ENCODE measurements around the gene NABP1.

Gene NABP1

DNA sequence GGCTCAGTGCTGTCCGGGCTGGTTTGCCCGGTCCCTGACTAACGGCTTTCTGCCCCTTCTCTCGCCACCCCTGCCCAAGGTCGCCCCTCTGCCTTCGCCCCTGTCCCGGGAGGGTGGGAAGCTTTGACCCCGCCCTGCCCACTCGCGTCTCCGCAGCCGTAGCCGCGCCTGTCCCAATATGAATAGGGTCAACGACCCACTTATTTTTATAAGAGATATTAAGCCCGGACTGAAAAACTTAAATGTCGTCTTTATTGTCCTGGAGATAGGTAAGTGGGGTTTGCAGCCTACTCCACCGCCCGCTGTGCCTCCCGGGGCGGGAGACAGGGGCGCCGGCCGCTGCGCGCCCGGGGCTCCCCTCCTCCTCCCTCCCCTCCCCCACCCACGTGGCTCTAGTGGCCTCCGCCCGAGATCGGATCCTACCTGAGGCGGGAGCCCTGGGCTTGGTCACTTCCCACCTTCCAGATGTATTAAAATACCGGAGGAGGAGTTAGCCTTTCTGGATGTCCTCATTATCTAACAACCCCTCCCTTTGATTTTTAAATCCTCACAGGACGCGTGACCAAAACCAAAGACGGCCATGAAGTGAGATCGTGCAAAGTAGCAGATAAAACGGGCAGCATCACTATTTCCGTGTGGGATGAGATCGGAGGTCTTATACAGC, 633 bp downstream of the NABP1 start:
- in situ Hi-C loops (cut with MboI; ENCODE audit: low sequenced_read_pairs): no loop called here

DNA sequence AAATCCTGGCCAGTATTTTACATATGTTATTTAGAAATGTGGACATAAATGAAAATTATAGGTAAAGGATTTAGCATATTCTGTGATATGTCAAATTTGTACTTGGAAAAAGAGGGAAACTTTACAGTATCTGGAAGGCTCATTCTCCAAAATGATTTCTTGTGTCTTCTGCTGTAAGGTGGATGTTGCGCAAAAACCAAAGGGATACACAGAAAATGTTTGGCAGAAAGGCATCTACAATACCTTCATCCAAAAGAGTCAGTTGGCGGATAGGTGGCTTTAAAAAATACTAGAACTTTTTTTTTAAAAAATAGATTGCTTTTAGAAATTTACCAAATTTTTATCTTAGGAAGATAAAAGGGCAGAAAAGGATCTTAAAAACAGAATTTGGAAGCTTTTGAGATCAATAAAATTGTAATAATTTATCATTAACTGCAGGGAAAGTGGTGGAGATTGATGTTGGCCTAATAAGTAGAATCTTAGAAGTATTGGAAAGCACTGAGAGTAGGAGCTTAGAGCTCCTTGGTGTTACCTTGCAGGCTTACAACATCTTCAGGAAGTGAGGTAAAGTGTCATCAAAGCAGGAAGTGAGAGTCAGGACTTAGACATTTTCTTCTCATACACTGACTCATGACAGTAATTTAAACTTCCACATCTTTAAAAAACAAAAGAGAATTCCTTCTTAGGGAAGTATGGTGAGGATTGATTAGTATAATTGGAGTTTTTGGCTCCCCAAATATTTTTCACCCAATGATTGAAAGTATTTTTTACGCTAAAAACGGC, 2.1 kb downstream of the NABP1 start:
- in situ Hi-C loops (cut with MboI; ENCODE audit: low sequenced_read_pairs): no loop called here

GRCh38 chr2:191680639-191681038, 2.7 kb downstream of the NABP1 start:
- in situ Hi-C loops (cut with MboI; ENCODE audit: low sequenced_read_pairs): no loop called here

DNA sequence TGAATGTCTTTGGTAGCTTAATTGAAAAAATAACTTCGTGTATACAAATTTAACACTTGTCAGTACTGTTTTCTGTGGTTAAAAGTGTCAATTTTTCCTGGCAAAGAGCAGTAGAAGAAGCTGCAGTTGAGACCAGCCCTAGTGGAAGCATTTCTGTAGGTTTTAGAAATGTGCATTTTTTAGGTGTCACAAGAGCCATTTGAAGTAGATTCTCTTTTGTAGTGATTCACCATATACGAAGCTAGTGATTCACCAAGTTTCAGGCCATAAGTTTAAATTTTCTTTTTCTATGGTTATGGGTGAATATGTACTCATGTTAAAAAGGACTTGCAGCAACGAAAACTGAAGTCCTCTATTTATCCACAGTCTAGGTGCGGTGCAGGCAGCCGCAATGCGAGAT, 4.2 kb downstream of the NABP1 start:
- in situ Hi-C loops (cut with MboI; ENCODE audit: low sequenced_read_pairs): no loop called here

GRCh38 chr2:191686066-191686465, 8.1 kb downstream of the NABP1 start:
- in situ Hi-C loops (cut with MboI; ENCODE audit: low sequenced_read_pairs): no loop called here

DNA sequence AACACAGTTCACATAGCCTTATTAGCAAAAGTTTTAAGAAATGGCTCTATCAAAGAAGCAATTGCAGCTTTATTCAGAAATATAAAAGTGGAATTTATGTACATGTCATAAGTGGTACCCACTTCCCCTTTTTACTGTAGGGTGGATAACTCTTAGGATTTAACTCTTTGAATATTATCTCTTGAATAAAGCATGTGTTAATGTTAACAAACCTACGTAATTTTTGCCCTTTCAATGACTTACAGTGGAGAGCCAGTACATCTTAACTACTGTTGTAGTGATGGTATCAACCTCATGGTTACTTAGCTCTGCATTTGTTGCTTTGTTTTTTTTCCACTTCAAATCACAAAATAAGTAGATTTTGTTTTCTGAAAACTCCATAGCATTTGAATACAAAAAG, 8.8 kb downstream of the NABP1 start:
- in situ Hi-C loops (cut with MboI; ENCODE audit: low sequenced_read_pairs): no loop called here

- in situ Hi-C loops (cut with MboI; ENCODE audit: low sequenced_read_pairs): no loop called here
Observed at GRCh38 chr2:191687867-191688266, 9.9 kb downstream of the NABP1 start.

DNA sequence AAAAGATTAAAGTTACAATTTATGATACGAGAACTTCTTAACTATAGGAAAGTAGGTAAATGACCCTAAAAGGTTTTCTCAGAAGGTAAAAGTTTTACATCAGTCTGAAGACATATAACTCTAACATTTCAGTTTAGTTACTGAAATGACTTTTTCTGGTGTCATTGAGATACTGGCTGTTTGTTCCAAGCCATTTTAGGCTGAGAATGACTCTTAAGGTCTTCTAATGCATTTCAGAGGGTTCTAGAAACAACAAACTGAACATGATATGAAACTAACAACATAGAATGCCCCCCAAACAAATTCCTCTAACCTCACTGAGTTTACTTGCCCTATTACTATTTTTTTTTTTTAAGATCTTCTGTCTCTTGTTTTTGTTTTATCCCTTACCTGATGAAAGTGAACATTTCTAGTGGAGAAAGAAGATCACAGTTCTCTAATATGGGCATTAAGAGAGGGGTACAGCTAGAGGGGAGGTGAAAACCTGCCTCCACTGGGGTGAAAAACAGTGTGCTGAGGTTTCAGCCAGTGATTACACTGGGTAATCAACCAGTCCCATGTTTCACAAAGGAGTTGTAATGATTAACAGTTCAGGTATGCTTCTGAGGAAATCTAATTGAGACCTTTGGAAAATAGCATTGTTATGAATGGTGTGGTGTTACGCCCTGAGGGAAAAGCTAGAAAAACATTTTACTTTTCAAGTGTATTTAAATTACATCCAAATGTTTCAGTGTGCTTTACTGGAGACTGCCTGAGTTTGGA, 11.2 kb downstream of the NABP1 start:
- in situ Hi-C loops (cut with MboI; ENCODE audit: low sequenced_read_pairs): no loop called here

DNA sequence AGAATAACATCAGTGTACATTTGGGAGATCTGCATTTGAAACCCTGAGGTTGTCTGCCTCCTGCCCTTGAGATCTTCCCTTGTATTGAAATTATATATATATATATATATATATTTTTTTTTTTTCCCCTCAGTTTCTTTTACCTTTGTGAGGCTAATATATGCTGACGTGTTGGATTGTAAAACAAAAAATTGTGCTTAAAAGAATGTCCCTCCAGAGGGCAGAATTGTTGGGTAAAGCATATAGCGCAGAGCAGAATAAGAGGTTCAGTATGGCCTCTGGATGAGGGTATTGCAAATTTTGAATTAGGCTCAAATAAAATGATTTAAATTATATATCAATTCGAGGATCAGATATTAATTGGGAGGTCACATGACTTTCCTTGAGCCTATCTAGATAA, 12.4 kb downstream of the NABP1 start:
- in situ Hi-C loops (cut with MboI; ENCODE audit: low sequenced_read_pairs): loop anchor here (5.0 kb wide), 1 partner anchor 123 kb away; no protein-coding TSS in a partner anchor

GRCh38 chr2:191691016-191691735, 13.2 kb downstream of the NABP1 start:
- in situ Hi-C loops (cut with MboI; ENCODE audit: low sequenced_read_pairs): loop anchor here (5.0 kb wide), 1 partner anchor 124 kb away; no protein-coding TSS in a partner anchor

DNA sequence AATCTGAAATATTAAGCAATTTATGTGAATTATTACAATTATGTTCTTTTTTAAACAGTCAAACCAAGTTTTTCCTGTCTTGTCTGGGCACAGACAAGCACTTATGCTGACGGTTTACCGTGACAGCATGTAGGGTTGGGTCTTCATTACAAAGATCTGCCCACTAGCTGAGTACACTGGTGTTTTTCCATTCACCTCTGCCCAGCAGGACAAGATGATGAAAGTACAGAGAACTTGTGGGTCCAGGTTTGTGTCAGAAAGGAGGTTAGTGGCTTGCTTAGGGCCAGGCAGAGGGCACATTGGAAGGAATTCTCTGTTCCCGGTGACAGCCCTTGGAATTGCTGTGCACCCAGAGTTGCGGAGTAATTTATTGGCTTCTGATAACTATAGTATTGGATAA, 14.0 kb downstream of the NABP1 start:
- in situ Hi-C loops (cut with MboI; ENCODE audit: low sequenced_read_pairs): loop anchor here (5.0 kb wide), 1 partner anchor 125 kb away; no protein-coding TSS in a partner anchor

GRCh38 chr2:191692502-191693115, 14.7 kb downstream of the NABP1 start:
- in situ Hi-C loops (cut with MboI; ENCODE audit: low sequenced_read_pairs): loop anchor here (5.0 kb wide), 1 partner anchor 125 kb away; no protein-coding TSS in a partner anchor

DNA sequence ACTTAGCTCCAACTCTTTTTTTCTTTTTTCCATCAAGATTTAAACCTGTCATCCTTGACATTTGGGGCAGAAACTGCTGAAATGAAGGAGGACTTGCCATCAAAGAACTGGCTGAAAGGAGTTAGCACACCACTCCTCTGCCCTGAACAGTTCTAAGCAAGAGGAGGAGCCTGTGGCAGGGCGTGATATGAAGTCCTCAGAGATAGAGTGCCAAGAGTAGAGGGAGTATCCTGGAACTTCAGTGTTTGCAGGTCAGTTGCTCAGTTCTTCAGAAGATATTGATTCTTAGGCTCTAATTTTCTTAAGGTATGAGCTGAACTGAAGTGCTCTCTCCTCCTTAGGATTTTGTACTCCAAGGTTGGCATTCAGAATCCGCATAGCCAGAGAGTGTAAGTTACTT, 15.2 kb downstream of the NABP1 start:
- in situ Hi-C loops (cut with MboI; ENCODE audit: low sequenced_read_pairs): loop anchor here (5.0 kb wide), 1 partner anchor 126 kb away; no protein-coding TSS in a partner anchor

DNA sequence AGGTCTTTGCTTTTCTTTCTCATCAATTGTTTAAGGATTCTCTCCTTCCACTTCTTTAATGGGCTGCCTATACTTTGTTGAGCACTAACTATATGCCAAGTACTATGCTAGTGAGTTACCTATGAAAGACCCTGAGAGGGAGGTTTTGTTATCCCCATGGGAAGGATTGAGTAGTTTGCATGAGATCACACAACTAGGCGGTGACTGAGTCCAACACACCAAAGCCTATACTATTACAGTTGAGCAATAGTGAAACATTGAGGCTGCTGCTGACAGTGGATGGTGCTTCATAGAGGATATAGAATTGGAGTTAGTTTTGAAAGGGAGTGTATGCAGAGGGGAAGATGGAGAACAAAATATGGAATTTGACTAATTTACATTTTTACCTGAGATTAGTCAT, 15.8 kb downstream of the NABP1 start:
- in situ Hi-C loops (cut with MboI; ENCODE audit: low sequenced_read_pairs): loop anchor here (5.0 kb wide), 1 partner anchor 126 kb away; no protein-coding TSS in a partner anchor

GRCh38 chr2:191696001-191696400, 18.1 kb downstream of the NABP1 start:
- in situ Hi-C loops (cut with MboI; ENCODE audit: low sequenced_read_pairs): no loop called here

- in situ Hi-C loops (cut with MboI; ENCODE audit: low sequenced_read_pairs): no loop called here
Observed at GRCh38 chr2:191696966-191697365, 19.0 kb downstream of the NABP1 start.

GRCh38 chr2:191697870-191698269, 19.9 kb downstream of the NABP1 start:
- in situ Hi-C loops (cut with MboI; ENCODE audit: low sequenced_read_pairs): no loop called here

DNA sequence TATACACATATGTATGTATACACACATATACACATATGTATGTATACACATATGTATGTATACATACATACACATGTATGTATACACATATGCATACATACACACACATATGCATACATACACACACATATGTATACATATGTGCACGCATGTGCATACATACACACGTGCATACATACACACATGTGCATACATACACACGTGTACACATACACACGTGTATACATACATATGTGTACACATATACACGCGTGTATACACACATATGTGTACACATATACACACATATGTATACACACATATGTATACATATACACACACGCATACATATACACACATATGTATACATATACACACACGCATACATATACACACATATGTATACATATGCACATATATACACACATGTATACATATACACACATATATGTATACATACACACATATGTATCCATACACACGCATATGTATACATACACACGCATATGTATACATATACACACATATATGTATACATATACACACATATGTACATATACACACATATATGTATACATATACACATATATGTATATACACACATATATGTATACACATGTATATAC, 21.5 kb downstream of the NABP1 start:
- in situ Hi-C loops (cut with MboI; ENCODE audit: low sequenced_read_pairs): no loop called here

- in situ Hi-C loops (cut with MboI; ENCODE audit: low sequenced_read_pairs): no loop called here
Observed at GRCh38 chr2:191701029-191701428, 23.1 kb downstream of the NABP1 start.

GRCh38 chr2:191701696-191702095, 23.8 kb downstream of the NABP1 start:
- in situ Hi-C loops (cut with MboI; ENCODE audit: low sequenced_read_pairs): no loop called here

Measured in HL-60/S4 (cell line).